Hematopoietic multipotent progenitor cell (in vitro differentiated cells): Measurements from ENCODE around the gene PBX1. TPM values are rescaled to one million over a fixed set of nuclear protein-coding genes. Genes with fewer than 3 reads are reported as not detected.
"Not testable (repeated sequence)": the region's sequence is repeated elsewhere in the genome, so short reads cannot be mapped to it uniquely, and the experiment has no call there.

Experiments
- DNase-seq, 3 donors: peaks; one replicate each; pipeline ENCODE4 v3.0.0-alpha.2; 2011 to 2015; ENCODE audit warnings: low read depth in 2 of 3, low spot score in 2 of 3
- total RNA-seq: library from RNA; depleted of rRNA; stranded (reverse); fragments of >200 nt; gene quantifications from one replicate; pipeline ENCODE4 v1.2.3, GENCODE V29; 2012

Gene PBX1
- total RNA-seq, 1 donor = 26.9 TPM

DNA sequence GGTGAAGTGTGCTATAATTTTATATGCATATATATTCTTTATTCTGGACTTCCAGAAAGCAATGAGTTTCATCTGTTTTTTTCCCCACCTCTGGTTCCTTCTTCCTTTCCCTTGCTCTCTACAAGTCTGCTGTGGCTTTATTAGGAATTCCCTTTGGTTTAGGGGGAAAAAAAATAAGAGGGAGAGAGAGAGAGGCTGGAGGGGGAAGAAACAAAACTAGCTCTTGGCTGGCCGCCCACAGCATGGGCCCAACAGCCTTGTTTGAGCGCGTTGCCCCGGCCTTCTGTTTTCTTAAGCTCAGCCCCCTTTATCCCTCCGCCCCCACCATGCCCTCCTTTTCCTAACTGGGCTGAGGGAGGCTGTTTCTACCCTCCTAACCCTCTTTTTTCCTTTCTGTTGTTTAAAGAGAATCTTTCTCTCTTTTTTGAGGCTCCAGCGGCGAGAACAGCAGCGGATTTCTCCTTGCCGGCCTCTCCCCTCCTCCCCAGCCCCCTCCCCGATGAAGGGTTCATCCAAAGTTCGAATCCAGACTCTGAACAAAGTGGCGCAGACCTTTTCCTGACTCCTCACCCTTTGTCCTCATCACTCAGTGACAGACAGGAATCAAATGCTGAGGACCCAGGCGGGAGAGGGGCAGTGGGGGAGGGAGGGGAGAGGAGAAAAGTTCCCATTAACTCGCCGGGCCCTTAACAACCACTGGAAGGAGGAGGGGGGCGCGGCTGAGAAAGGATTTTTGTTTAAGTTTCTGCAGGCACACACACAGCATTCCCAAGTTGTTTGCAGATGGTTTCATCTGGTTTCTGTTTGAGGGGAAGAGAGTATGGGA, 29.7 kb downstream of the PBX1 start:
- peak in 2 of 3 donors; percentile 57 to 66 for DNase-seq

DNA sequence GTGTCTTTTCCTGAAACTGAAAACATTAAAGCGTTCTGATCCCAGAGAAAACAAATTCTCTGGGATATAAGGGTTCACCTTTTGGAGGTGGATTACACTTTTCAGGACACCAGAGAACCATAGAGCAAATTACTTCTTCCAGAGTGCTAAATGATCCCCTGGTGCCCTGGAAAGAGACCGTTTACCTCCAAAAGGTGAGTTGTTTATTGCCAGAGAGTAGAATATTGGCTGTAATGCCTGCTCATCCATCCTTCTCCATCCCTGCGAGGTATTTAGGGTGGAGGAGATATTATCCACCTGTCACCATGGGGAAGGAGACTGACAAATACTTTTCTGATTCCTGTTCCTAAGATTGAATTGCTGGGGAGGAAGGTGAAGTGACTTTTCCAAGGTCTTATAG, 30.4 kb downstream of the PBX1 start:
- DNase-seq = no peak

DNA sequence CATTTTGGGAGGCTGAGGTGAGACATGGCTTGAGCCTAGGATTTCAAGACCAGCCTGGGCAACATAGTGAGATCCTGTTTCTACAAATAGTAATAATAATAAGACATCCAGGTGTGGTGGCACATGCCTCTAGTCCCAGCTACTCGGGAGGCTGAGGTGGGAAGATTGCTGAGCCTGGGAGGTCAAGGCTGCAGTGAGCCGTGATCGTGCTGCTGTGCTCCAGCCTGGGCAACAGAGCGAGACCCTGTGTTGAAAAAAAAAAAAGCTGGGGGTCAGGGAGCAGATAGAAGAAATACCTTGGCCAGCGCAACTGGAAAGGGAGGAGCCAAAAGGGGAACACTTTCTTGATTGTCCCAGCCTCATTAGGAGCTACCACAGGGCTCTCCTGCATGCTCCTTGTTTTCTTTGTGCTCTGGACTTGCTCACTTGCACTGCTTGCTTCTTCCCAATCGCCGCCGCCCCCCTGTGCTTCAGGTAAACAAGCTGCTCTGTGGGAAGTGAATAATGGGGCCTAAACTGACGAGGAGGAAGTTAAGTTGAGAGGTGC, 31.1 kb downstream of the PBX1 start:
- DNase-seq = no peak

- no peak for DNase-seq
Observed at GRCh38 chr1:164590592-164590991, 31.6 kb downstream of the PBX1 start.

- DNase-seq = no peak
Observed at GRCh38 chr1:164591858-164592257, 32.9 kb downstream of the PBX1 start.

DNA sequence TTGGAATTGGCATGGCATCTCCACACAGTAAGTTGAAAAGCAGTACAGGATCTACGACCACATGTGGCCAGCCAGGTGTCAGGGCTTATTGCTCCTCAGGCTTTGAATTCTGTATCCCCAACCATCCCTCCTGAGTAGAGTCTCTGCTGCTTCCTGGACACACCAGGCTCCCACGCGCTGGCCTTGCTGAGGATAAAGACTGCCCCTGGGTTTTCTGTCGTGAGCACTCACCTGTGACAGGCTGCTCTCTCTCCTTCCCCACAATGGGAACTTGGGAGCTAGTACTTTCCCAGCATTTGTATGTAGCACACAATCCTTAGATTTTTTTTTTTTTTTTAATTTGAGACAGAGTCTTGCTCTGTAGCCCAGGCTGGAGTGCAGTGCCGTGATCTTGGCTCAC, 33.6 kb downstream of the PBX1 start:
- no peak for DNase-seq

GRCh38 chr1:164595212-164595611, 36.2 kb downstream of the PBX1 start:
- no peak for DNase-seq

DNA sequence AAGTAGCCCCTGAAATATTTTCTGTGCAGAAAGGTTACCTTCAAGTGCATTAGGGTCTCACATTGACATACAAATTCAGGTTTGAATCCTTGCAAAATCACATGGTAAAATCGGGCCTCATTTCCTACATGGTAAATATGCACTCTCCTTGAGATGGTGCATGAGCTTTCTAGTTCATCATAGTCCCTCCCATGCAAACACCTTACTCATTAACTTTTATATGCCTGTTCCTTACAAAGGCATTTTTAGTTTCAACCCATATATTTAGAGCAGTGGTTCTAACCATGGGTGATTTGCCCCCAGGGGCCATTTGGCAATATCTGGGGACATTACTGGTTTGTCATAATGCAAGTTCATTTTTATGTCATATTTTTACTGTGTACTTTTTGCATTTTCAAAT, 37.2 kb downstream of the PBX1 start:
- DNase-seq = no peak

- DNase-seq = no peak
Observed at GRCh38 chr1:164598719-164599118, 39.7 kb downstream of the PBX1 start.

- DNase-seq = no peak
Observed at GRCh38 chr1:164599272-164599671, 40.3 kb downstream of the PBX1 start.

- DNase-seq = no peak
Observed at GRCh38 chr1:164601399-164602100, 42.6 kb downstream of the PBX1 start.

GRCh38 chr1:164602101-164602422, 43.1 kb downstream of the PBX1 start:
- no peak for DNase-seq

DNA sequence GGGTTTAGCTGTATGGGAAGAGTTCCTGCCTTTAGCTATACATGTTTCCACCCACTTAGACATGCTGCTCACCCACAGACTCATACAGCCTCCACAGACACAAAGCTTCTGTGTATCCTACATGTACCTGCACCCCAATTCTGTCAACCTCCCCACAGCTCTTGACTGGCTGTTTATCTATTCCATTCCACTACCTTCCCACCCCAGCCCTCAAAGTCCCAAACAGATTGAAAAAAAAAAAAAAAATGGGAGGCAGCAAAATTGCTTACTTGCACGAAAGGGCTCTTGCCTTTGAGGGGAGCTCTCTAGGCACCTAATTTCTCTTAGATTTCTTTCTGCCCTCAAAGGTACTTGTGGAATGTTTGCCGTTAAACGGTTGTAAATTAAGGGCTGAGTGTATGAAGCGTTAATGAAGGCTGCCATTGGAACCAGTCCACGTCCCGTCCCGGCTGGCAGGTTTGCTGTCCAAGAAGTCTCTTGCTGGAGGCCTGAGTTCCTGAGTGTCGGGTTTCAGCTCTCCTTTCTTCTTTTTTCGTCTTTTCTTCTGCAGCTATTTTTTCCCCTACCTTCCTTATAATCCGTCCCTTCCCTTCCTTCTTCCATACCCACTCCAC, 43.6 kb downstream of the PBX1 start:
- DNase-seq = peak in 2 of 3 donors; percentile 22 to 48

GRCh38 chr1:164603805-164604204, 44.8 kb downstream of the PBX1 start:
- not testable (repeated sequence) for DNase-seq

- no peak for DNase-seq
Observed at GRCh38 chr1:164604541-164604940, 45.6 kb downstream of the PBX1 start.

- DNase-seq = no peak
Observed at GRCh38 chr1:164605254-164606091, 46.5 kb downstream of the PBX1 start.

GRCh38 chr1:164607351-164607750, 48.4 kb downstream of the PBX1 start:
- no peak for DNase-seq

DNA sequence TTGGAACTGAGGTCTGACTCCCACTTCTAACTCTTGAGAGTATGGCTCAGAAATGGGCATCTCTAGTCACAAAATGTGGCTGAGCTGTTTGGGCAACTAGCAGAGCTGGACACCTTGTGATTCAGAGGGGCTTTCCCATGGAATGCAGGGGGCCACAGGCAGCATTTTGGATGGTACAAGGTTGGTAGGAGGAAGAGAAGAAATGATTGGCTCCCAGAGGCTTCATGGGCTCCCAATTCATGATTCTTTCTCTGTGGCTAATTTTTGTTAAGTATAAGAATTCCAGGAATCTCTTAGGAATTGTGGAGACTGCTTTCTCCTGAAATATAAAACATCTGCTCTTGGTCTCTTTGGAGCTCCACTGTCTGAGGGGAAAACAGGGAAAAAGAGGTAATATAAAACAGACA, 49.7 kb downstream of the PBX1 start:
- DNase-seq = no peak

- DNase-seq = no peak
Observed at GRCh38 chr1:164609089-164609488, 50.1 kb downstream of the PBX1 start.

DNA sequence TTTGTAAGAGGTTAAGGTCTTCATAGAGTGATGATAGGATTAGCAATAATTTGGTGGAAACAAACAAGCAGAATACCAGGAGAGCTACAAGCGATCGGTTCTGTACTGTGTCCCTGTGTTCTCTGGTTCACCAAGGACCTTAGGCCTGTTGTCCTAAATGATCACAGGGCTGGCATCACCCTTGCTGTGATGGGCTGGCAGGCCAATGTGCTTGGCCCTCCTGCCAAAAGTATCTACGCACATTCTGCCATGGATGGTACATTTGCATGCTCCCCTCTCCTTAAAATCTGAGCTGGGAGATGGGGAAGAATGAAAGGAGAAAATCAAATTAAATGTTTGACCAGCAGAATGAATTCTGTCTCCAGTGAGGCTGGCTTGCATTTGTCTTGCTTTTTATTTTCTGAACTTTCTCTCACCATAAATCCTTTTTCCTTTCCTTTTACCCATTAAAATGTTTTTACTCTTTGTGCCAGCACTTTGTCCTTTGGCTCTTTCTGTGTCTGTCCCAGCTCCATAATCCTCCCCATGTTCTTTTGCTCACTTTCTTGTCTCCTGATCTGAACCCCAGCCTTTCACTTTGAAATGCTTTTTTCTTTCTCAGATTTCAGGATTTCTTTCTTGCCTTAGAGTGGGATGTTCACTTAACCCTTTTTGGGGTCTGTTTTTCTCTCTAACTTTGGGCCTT, 51.7 kb downstream of the PBX1 start:
- no peak for DNase-seq
